ENCODE measurements around the gene PPP1R14B. TPM values are rescaled to one million over a fixed set of nuclear protein-coding genes. Genes with fewer than 3 reads are reported as not detected.

Gene PPP1R14B
- total and polyA plus RNA-seq, 2 of the 13 experiments (the other 11 are each of a cell fraction or from before 2014, with no cell fraction given), result 110 to 148 TPM

DNA sequence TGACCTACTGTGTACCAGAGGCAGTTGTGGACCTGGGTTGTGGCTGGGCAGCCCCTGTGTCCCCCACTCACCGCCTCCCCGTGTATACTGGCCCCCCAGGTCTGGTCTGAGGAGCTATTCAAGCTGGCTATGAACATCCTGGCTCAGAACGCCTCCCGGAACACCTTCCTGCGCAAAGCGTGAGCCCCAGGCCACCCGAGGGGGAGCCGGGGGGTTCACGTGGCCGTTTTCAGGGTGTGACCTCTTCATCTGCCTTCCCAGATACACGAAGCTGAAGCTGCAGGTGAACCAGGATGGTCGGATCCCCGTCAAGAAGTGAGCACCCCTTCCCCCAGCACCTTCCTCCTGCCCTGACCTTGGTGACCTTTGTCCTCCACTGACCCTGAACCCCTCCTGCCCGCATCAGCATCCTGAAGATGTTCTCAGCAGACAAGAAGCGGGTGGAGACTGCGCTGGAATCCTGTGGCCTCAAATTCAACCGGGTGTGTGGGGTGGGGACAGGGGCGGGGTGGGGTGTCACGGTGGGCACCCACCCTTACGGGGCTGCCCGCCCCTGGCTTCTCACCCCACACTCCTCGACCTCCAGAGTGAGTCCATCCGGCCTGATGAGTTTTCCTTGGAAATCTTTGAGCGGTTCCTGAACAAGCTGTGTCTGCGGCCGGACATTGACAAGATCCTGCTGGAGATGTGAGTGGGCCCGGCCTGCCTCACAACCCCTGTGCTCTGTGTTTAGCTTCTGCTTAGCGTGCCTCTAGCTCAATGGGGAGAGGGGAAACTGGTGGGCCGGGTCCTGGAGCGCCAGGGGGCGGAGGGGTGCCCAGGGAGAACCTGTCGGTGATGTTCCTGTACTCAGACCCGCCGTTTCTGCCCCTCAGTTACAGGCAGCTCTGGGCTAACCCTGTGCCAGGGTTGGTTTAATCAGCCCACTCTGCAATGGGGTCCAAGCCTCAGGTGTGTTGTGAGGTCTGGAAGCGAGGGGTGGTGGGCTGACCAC is 8.7 kb upstream of the PPP1R14B start (continued):
- TF ChIP-seq CC2D1A (CRISPR knock-in tag; IDR thresholded peaks at IDR 0.05) (no peak), RELA (CRISPR knock-in tag; IDR thresholded peaks at IDR 0.05) (no peak)
- TF ChIP-seq, protein P1, sequence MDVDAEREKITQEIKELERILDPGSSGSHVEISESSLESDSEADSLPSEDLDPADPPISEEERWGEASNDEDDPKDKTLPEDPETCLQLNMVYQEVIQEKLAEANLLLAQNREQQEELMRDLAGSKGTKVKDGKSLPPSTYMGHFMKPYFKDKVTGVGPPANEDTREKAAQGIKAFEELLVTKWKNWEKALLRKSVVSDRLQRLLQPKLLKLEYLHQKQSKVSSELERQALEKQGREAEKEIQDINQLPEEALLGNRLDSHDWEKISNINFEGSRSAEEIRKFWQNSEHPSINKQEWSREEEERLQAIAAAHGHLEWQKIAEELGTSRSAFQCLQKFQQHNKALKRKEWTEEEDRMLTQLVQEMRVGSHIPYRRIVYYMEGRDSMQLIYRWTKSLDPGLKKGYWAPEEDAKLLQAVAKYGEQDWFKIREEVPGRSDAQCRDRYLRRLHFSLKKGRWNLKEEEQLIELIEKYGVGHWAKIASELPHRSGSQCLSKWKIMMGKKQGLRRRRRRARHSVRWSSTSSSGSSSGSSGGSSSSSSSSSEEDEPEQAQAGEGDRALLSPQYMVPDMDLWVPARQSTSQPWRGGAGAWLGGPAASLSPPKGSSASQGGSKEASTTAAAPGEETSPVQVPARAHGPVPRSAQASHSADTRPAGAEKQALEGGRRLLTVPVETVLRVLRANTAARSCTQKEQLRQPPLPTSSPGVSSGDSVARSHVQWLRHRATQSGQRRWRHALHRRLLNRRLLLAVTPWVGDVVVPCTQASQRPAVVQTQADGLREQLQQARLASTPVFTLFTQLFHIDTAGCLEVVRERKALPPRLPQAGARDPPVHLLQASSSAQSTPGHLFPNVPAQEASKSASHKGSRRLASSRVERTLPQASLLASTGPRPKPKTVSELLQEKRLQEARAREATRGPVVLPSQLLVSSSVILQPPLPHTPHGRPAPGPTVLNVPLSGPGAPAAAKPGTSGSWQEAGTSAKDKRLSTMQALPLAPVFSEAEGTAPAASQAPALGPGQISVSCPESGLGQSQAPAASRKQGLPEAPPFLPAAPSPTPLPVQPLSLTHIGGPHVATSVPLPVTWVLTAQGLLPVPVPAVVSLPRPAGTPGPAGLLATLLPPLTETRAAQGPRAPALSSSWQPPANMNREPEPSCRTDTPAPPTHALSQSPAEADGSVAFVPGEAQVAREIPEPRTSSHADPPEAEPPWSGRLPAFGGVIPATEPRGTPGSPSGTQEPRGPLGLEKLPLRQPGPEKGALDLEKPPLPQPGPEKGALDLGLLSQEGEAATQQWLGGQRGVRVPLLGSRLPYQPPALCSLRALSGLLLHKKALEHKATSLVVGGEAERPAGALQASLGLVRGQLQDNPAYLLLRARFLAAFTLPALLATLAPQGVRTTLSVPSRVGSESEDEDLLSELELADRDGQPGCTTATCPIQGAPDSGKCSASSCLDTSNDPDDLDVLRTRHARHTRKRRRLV (CRISPR knock-in tag; IDR thresholded peaks at IDR 0.05), result no peak

DNA sequence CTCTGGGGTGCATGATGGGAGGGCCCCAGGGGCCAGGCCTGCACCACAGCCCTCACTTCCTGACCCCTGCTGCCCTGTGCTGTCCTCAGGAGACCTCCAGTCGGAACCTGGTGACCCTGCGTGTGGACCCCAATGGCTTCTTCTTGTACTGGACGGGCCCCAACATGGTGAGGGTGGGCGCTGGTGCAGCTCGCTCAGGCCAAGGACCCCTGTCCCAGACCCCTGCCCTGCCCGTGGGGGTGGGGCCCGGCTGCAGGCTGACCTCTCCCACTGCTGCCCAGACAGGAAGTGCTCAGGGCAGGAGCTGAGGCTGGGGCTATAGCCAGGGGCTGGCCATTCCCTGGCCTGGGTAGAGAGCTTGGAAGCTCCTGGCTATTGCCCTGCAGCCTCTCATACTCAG is 7.6 kb upstream of the PPP1R14B start:
- in situ Hi-C loops (cut with HindIII; ENCODE audit: extremely low pct_ligation_motif_present, low pct_unique_long_range_greater_than_20kb) (no loop called here), intact Hi-C loops (cut with micrococcal nuclease; ENCODE audit: unreplicated experiment) (no loop called here)
- H3K4me3 ChIP-seq (replicated peaks in 1 of 3; ENCODE audit: insufficient read depth in 1 of 3, low read depth in 2 of 3, low read length in 3 of 3), result no peak overlapping the region
- POLR2A ChIA-PET, result no interaction called here
- CTCF ChIA-PET (ENCODE audit: low intra/inter-chr PET ratio, low total read pairs), result no interaction called here
- no peak overlapping the region for H3K9ac ChIP-seq (ENCODE audit: insufficient read depth, low read depth, low read length)
- no peak overlapping the region for H3K4me2 ChIP-seq (ENCODE audit: low read depth, low read length)
- DNase-seq (ENCODE audit: low spot score), result no peak
- peaks cover 33% of the 10 kb centered on the region for H3K4me1 ChIP-seq (ENCODE audit: insufficient read depth, low read length)
- FAIRE-seq, result no peak
- no peaks in the 10 kb centered on the region; a peak in 1 of 5 replicates for H3K27me3 ChIP-seq (ENCODE audit: control insufficient read depth in 1 of 2, insufficient read depth in 2 of 2, low read length in 2 of 2)
- BruUV-seq (replicated peaks), result no TSS peak
- H4K20me1 ChIP-seq (ENCODE audit: insufficient read depth, low read length), result no peaks in the 10 kb centered on the region
- 93% methylated on average over 3 of the region's 7 CpGs for WGBS (ENCODE audit: low lambda C conversion rate)
- H2AFZ ChIP-seq (ENCODE audit: low read length), result no peak overlapping the region
- TF ChIP-seq, protein P2, sequence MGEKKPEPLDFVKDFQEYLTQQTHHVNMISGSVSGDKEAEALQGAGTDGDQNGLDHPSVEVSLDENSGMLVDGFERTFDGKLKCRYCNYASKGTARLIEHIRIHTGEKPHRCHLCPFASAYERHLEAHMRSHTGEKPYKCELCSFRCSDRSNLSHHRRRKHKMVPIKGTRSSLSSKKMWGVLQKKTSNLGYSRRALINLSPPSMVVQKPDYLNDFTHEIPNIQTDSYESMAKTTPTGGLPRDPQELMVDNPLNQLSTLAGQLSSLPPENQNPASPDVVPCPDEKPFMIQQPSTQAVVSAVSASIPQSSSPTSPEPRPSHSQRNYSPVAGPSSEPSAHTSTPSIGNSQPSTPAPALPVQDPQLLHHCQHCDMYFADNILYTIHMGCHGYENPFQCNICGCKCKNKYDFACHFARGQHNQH (CRISPR knock-in tag; IDR thresholded peaks at IDR 0.05), result no peak
- no peak for TF ChIP-seq NKX3-1 (CRISPR knock-in tag; IDR thresholded peaks at IDR 0.05)
- TF ChIP-seq, protein P3, sequence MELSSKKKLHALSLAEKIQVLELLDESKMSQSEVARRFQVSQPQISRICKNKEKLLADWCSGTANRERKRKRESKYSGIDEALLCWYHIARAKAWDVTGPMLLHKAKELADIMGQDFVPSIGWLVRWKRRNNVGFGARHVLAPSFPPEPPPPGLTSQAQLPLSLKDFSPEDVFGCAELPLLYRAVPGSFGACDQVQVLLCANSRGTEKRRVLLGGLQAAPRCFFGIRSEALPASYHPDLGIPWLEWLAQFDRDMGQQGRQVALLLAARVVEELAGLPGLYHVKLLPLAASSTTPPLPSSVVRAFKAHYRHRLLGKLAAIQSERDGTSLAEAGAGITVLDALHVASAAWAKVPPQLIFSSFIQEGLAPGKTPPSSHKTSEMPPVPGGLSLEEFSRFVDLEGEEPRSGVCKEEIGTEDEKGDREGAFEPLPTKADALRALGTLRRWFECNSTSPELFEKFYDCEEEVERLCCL (CRISPR knock-in tag; IDR thresholded peaks at IDR 0.05; ENCODE audit: borderline replicate concordance), result no peak
- TF ChIP-seq, protein P4, sequence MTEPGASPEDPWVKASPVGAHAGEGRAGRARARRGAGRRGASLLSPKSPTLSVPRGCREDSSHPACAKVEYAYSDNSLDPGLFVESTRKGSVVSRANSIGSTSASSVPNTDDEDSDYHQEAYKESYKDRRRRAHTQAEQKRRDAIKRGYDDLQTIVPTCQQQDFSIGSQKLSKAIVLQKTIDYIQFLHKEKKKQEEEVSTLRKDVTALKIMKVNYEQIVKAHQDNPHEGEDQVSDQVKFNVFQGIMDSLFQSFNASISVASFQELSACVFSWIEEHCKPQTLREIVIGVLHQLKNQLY (CRISPR knock-in tag; IDR thresholded peaks at IDR 0.05), result no peak
- no peak for TF ChIP-seq ZNF773 (CRISPR knock-in tag; IDR thresholded peaks at IDR 0.05; ENCODE audit: borderline replicate concordance)
- TF ChIP-seq ZFAT (CRISPR knock-in tag; conservative IDR thresholded peaks at IDR 0.05), result no peak
- no peak for TF ChIP-seq POLR2A (IDR thresholded peaks at IDR 0.05; ENCODE audit: insufficient read depth in 1 of 2, low read depth in 2 of 2, low read length in 2 of 2)
- TF ChIP-seq, protein P5, sequence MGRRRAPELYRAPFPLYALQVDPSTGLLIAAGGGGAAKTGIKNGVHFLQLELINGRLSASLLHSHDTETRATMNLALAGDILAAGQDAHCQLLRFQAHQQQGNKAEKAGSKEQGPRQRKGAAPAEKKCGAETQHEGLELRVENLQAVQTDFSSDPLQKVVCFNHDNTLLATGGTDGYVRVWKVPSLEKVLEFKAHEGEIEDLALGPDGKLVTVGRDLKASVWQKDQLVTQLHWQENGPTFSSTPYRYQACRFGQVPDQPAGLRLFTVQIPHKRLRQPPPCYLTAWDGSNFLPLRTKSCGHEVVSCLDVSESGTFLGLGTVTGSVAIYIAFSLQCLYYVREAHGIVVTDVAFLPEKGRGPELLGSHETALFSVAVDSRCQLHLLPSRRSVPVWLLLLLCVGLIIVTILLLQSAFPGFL (CRISPR knock-in tag; IDR thresholded peaks at IDR 0.05), result no peak
- H3K79me2 ChIP-seq (ENCODE audit: insufficient read depth, low read length), result peaks cover 7% of the 10 kb centered on the region
- H3K9me3 ChIP-seq (ENCODE audit: low read length), result no peaks in the 10 kb centered on the region
- no peak overlapping the region for H3K27ac ChIP-seq (ENCODE audit: extremely low read length, insufficient read depth, low read length)
- H3K36me3 ChIP-seq (replicated peaks in 1 of 2; ENCODE audit: control insufficient read depth in 1 of 2, insufficient read depth in 2 of 2, low read length in 2 of 2), result peaks cover 12 to 19% of the 10 kb centered on the region in 2 experiments; a peak in 4 of 5 replicates
- ATAC-seq, result no peak

Data from HepG2 (cell line).